Spleen (tissue), 7 donors: ENCODE results near the gene RFLNA.

ENCODE experiments used
- CTCF ChIP-seq, 11 experiments: fragments of 200-600 bp in 7 of 11; fragments of 450-650 bp in 4 of 11; sonication (generic) in 4 of 11; IDR thresholded peaks in 8 of 11; conservative IDR thresholded peaks in 3 of 11; 1 replicate in 7 of 11; 2 replicates in 4 of 11; pipeline versions ENCODE4 v1.4.0 to v1.8.0; 2016 to 2021; ENCODE audit warnings: antibody characterized with exemption in 11 of 11, inconsistent platforms in 4 of 11, mild to moderate bottlenecking in 1 of 11
- POLR2A ChIP-seq, 3 donors: fragments of 450-650 bp; IDR thresholded peaks; one replicate each; pipeline ENCODE4 v1.5.1; 2017; ENCODE audit warnings: antibody characterized with exemption in 3 of 3, mild to moderate bottlenecking in 1 of 3
- POLR2AphosphoS5 ChIP-seq, 3 donors: sonication (generic); formaldehyde crosslinking; IDR thresholded peaks; one replicate each; pipeline ENCODE4 v1.5.1; 2017; ENCODE audit warnings: antibody characterized with exemption in 3 of 3
- donor health status: DM: no; HTN: no; CAD: no; lungs with moderate emphysema.
- donor health status: DM: no; HTN: no; CAD: no.
- donor health status: DM: no; HTN: no; CAD: no.

GRCh38 chr12:124282287-124282686 is 12.6 kb upstream of the RFLNA start:
- TF ChIP-seq CTCF (IDR thresholded peaks at IDR 0.05 in 8 of 11, conservative IDR thresholded peaks at IDR 0.05 in 3 of 11) (no peak), POLR2AphosphoS5 (IDR thresholded peaks at IDR 0.05) (no peak), POLR2A (IDR thresholded peaks at IDR 0.05) (no peak)
